ENCODE results near the gene STARD9.

Gene STARD9

DNA sequence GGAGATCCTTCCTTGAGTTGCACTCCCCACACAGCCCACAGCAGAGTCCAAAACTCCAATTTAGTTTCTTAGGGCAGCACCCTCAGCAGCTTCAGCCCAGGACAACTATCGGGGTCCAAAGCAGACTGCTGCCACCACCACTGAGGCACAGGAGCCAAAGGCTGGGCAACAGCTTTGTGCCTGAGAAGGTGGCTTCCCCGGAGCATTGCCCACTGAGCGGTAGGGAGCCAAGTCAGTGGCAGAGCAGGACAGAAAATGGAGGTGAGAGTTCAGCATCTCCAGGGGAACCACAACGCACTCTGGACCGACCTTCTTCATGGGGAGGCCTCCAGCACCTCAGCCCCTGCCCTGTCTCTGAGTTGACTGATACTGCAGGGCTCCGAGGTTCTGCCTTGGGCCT lies 118.1 kb downstream of the STARD9 start:
- no peak for DNase-seq (ENCODE audit: low read depth in 2 of 2, low spot score in 1 of 2)

DNA sequence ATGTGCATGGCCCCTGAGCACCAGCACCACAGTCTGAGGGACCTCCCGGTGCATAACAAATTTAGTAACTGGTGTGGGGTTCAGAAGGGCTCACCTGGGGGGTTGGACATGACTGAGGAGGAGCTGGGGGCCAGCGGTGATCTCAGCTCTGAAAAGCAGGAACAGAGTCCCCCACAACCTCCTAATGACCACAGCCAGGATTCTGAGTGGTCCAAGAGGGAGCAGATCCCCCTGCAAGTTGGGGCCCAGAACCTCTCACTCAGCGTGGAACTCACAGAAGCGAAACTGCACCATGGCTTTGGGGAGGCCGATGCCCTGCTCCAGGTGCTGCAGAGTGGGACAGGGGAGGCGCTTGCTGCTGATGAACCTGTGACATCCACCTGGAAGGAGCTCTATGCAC lies 118.5 kb downstream of the STARD9 start:
- no peak for DNase-seq (ENCODE audit: low read depth in 2 of 2, low spot score in 1 of 2)

DNA sequence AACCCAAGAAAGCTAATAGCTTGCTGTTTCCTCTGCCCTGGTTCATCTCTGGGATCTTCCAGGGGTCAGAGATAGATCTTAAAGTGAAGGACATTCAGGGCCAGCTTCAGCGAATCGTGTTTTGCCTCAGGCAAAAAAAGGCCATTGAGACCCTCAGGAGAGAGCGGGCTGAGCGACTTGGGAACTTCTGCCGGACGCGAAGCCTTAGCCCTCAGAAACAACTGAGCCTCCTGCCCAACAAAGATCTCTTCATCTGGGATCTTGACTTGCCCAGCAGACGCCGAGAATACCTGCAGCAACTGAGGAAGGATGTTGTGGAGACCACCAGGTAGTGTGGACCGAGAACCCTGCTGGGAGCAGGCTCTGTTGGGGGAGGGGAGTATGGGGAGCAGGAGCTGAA lies 119.0 kb downstream of the STARD9 start:
- no peak for DNase-seq (ENCODE audit: low read depth in 2 of 2, low spot score in 1 of 2)

DNA sequence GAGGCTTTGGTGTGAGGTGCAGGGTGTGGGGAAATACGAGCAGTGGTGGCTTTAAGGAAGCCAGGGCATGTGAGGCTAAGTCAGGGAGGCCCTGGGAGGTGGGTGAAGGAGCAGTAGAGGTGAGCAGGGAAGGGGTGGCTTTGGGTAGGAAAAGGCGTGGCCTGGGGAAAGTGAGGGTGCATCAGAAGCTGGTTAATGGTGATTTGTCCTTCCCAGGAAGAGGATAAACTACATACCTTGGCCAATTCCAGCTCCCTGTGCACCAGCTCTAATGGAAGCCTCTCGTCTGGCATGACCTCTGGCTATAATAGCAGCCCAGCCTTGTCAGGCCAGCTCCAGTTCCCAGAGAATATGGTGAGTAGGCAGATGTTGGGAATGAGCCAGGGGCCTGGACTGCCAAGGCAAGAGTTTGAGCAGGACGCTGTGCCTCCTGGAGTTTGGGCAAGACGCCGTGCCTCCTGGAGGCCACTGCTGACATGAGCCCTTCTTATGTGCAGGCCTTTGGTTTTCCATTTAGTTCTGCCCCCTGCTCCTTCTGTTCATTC lies 120.2 kb downstream of the STARD9 start:
- no peak for DNase-seq (ENCODE audit: low read depth in 2 of 2, low spot score in 1 of 2)

DNA sequence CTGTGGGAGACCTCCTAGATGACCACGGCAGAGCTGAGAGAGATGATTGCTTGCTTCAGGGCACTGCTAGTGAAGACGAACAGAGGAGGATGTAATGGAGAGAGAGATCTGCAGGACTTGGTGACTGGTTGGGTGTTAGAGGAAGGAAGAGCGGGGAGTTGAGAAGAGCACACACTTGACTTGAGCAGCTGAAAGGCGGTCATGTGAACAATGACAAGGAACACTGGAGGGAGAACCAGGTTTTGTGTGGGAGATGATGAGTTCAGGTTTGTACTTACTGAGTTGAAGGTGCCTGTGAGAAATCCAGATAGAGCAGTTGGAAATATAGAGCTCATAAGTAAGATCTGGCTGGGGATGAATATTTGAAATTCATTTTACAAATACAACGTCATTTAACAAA lies 121.2 kb downstream of the STARD9 start:
- DNase-seq (ENCODE audit: low read depth in 2 of 2, low spot score in 1 of 2): no peak

DNA sequence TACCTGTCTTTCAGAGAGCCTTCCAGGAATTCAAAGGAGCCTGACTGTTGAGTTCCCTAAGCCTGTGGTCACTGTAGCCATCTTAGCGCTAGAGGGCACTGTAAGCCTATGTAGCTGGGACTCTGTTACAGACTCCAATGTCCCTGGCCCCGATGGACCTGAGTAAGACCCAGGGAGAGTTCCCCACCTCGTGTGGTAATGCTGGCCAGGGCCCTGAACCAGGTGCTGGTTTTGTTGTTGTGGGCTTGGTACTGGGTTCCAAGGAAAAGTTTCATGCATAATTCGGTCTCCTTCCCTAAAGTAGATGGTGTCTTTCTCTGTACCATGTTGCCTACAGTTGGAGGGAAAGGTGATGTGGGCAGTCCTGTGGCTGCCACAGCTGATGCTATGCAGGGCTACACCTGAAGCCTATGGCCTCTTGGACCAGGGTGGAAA lies 129.1 kb downstream of the STARD9 start:
- DNase-seq (ENCODE audit: low read depth in 2 of 2, low spot score in 1 of 2): peak in 1 of 2 donors; percentile 19

DNA sequence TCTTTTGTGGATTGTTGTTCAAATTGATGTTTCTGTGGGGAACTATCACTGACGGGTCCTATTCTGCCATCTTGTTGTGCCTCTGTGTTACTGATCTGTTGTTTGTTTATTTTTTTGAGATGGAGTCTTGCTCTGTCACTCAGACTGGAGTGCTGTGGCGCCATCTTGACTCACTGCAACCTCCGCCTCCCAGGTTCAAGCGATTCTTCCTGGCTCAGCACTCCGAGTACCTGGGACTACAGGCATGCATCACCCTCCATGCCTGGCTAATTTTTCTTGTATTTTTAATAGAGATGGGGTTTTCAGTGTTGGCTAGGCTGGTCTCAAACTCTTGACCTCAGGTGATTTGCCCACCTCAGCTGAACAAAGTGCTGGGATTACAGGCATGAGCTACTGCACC lies 129.9 kb downstream of the STARD9 start:
- no peak for DNase-seq (ENCODE audit: low read depth in 2 of 2, low spot score in 1 of 2)

DNA sequence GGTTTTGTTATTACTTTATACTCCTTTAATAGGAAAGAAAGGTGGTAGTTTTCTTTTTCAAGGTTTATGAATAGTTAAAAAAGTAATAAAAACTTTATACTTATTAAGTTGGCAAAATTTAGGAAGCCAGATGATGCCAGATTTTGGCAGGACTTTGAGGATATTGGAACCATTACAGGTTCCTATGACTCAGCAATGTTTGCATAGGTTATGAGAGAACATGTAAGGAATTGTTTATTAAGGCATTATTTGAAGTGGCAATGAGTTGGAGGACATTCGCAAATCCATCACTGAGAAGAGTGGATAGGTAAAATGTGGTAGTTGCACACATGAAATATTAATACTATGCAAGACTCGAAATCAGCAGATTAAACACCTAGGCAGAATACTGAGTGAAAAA lies 131.7 kb downstream of the STARD9 start:
- DNase-seq (ENCODE audit: low read depth in 2 of 2, low spot score in 1 of 2): no peak

DNA sequence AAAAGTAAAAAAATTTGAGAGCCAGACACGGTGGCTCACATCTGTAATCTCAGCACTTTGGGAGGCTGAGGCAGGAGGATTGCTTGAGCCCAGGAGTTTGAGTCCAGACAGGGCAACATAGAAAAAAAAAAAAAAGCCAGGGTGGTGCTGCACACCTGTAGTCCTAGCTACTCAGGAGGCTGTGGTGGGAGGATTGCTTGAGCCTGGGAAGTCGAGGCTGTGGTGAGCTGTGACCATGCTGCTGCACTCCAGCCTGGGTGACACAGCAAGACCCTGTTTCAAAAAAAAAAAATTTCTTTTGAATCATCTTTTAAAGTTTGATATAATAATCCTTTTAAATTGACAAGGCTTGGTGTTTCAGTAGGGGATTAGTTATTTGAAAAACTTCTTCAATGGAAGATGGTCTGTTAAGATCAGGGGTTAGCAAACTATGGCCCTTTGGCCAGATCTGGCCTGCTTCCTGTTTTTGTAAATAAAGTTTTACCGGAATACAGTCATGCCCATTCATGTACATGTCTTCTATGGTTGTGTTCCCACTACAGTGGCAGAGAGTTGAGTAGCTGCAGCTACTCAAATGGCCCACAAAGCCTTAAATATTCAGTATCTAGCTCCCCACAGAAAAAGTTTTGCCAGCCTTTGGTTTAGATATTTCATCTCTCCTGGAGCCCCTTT lies 132.6 kb downstream of the STARD9 start:
- DNase-seq (ENCODE audit: low read depth in 2 of 2, low spot score in 1 of 2): no peak

DNA sequence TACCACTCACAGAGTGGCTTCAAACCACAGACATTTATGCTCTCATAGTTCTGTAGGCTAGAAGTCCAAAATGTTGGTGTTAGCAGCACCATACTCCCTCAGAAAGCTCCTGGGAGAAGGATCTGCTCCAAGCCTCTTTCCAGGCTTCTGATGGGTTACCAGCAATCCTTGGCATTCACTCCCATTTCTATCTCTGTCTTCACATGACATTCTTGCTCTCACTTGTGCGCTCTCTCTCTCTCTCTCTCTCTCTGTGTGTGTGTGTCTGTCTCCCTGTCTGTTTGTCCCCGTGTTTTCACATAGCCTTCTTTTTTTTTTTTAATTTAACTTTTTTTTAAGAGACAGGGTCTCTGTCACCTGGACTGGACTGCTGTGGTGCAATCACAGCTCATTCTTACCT lies 135.3 kb downstream of the STARD9 start:
- DNase-seq (ENCODE audit: low read depth in 2 of 2, low spot score in 1 of 2): no peak

DNA sequence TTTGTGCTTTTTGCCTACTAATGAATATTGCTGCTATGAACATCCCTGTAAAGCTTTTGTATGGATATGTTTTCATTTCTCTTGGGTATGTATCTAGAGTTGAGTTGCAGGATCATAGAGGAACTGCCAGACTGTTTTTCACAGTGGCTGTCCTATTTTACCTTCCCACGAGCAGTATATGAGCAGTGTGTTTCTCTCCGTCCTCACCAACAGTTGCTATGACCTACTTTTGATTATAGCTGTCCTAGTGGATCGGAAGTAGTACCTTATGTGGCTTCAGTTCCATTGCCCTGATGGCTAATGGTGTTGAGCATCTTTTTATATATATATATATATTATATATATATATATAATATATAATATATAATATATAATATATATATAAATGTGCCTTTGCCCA lies 136.3 kb downstream of the STARD9 start:
- DNase-seq (ENCODE audit: low read depth in 2 of 2, low spot score in 1 of 2): no peak

DNA sequence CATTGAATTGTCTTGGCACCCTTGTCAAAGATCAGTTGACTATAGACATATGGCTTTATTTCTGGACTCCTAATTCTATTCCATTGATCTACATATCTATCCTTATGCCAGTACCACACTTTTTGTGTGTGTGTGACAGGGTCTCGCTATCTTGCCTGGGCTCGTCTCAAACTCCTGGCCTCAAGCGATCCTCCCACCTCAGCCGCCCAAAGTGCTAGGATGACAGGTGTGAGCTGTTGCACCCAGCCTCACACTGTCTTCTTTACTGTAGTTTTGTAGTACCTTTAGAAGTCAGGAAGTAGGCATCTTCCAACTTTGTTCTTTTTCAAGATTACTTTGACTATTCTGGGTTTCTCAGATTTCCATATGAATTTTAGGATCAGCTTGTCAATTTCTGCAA lies 137.2 kb downstream of the STARD9 start:
- no peak for DNase-seq (ENCODE audit: low read depth in 2 of 2, low spot score in 1 of 2)

DNA sequence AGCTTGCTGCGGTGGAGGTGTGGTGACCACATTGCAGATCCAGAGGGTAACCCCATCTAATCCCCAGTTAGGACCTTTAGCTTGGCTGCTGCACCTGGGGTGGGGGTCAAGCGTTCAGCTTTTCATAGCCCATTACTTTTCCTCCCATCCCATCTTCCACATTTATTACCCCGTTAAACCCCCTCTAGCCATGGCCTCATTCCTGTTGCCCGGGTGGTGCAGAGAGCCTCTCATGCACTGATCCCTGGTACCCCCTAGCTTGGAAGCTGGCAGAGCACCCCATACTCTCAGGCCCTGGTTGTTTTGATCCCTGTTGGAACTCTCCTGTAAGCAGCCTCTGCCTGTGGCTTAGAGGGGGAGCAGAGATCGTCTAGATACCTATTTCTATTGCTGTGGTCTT lies 140.7 kb downstream of the STARD9 start:
- no peak for DNase-seq (ENCODE audit: low read depth in 2 of 2, low spot score in 1 of 2)

DNA sequence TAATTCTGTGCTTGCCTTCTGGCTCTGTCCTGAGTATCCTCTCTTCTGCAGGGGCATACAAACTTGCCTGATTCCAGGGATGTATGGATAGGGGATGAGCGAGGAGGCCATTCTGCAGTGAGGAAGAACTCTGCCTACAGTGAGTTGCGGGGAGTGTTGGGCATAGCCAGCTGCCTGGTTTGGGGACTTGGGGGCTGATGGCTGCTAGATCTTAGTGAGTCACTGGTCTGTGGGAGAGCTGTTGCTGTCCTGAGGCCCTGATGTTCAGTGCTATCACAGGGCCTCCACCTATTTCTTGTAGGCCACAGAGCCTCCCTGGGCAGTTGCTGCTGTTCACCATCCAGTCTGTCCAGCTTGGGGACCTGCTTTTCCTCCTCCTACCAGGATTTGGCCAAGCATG lies 141.2 kb downstream of the STARD9 start:
- DNase-seq (ENCODE audit: low read depth in 2 of 2, low spot score in 1 of 2): no peak

DNA sequence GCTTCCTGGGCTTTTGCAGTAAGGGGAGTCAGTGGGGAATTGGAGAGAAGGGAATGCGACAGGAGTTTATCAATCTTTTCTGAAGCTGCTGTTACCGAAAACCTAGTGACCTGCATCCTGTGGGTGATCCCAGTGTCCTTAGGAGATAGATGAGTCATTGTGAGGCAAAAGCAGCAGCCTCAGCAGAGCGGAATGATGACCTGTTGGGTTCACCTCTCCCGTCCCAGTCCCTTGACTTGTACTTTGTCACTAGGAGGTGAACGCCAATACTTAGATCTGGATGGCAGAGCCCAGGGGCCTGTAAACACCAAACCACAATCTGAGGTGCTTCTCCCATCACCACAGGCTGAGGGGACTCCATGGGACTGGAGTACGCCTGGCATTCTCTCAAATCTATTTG lies 143.6 kb downstream of the STARD9 start:
- DNase-seq (ENCODE audit: low read depth in 2 of 2, low spot score in 1 of 2): no peak

DNA sequence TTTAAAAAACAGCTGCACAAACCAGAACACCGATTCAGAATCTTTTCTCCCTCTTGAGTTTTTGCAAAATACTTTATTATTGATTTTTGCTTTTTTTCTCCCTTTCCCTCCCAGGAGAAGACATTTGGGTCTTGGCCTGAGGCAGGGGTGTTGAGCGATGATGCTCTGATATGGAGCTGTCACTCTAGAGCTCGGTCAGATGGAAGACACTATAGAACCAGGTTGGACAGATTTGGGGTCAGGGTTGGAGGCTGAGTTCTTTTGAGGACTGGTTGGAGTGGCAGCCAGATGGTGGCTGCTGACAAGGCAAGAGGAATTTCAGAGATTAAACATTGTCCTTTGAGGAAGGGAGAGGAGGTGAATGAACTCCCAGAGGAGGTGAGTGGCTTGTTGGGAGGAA lies 144.7 kb downstream of the STARD9 start:
- DNase-seq (ENCODE audit: low read depth in 2 of 2, low spot score in 1 of 2): no peak

DNA sequence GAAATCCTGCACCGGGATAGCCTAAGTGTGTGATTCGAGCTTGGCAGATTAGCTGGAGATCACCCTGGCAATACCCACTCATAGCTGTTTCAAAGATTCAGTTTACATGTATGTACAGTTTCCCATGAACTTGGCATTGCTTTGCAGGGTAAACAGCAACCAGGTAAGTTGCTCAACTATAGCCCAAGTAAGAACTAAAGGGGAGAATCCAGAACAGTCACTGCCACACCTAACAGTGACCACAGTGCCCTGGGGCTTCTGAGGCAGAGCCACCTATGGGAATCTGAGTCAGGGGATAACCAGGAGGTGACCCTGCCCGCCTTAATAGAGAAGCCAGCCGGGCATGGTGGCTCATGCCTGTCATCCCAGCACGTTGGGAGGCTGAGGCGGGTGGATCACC lies 145.6 kb downstream of the STARD9 start:
- no peak for DNase-seq (ENCODE audit: low read depth in 2 of 2, low spot score in 1 of 2)

DNA sequence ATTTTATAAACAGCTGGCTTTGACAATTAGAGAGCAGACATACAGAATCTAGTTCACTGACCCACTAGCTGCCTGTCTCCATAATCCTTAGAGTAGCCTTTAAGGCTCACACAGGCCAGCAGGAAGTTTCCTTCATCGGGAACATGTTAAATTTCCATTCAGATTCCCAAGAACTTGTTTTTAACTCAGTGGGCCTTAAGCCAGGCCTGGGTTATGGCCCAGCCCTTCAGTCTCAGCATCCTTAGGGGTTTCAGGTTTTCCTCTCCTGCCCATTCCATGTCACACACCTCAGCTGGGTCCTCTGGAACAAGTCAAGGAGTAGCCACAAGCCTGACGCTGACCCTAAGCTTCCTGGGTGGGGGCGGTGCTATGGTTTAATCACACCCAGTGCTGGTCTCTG lies 146.5 kb downstream of the STARD9 start:
- DNase-seq (ENCODE audit: low read depth in 2 of 2, low spot score in 1 of 2): no peak

DNA sequence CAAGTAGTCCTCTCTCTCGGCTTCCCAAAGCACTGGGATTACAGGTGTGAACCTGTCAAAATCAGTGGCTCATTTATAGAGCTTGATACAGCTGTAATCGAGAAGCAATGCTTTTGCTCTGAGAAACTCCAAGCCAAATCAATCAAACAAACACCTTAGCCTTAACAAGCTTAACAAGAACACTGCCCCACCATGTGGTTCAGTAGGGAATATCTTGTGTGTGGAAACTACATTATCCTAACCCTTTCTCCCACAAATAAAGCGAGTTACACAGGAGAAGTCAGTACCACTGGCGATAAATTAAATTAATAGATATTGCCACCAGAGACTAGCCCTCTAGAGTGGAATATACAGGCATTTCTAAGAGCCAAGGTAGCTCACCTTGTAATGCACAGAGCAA lies 147.7 kb downstream of the STARD9 start:
- no peak for DNase-seq (ENCODE audit: low read depth in 2 of 2, low spot score in 1 of 2)

DNA sequence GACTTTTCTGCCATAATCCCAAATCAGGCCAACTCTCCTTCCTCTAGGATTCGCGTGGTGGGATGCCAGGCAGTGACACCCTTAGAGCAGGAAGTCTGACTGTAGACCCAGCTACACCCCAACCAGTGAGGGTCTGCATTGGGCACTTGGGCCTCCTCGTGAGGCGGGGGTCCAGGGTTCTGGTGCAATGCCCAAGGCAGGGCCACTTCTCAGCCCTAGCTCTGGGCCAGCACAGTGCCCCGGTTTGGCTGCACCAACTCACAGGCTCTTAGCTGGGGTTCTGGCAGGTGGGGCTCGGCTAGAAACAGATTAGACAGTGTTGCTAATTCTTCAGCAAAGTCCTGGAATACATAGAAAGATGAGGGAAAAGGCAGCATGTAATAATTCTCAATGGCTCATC lies 148.9 kb downstream of the STARD9 start:
- no peak for DNase-seq (ENCODE audit: low read depth in 2 of 2, low spot score in 1 of 2)

DNA sequence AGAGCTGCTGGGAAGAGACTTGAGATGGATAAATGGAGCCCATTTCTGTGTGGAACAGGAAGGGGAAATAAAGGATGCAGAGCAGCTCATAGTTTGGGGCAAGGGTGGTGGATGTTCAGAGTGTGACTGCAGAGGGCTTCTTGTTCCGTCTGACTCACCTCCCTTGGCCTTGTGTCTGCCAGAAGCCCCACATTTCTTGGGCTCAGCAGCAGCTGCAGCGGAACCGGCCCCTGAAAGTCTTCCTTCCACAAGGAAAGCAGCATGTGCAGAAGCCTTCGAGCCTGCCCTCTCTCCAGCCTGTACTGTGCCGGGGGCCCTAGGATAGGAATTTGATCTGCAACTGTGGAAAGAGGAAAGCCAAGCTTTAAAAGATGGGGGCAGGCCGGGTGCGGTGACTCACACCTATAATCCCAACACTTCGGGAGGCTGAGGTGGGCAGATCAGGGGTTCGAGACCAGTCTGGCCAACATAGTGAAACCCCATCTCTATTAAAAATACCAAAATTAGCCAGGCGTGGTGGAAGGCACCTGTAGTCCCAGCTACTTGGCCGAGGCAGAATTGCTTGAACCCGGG lies 150.0 kb downstream of the STARD9 start:
- no peak for DNase-seq (ENCODE audit: low read depth in 2 of 2, low spot score in 1 of 2)

DNA sequence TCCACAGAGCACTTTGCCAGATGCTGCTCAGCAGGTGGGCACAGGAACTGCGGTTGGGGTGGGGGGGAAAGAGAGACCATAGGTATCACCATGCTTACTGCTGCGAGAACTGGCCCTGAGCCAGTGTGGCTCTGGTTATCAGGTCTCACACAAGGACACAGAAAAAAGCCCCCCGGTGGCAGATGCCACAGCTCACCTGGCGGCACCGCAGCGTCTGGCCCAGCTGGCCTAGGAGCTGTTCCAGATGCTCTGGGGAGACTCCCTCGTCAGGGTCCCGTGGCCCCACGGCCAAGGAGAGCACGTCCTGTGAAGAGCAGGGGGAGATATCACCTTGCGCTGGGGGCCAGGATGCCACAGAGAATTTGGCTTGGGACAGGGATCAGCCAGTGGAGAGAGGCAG lies 150.7 kb downstream of the STARD9 start:
- no peak for DNase-seq (ENCODE audit: low read depth in 2 of 2, low spot score in 1 of 2)

DNA sequence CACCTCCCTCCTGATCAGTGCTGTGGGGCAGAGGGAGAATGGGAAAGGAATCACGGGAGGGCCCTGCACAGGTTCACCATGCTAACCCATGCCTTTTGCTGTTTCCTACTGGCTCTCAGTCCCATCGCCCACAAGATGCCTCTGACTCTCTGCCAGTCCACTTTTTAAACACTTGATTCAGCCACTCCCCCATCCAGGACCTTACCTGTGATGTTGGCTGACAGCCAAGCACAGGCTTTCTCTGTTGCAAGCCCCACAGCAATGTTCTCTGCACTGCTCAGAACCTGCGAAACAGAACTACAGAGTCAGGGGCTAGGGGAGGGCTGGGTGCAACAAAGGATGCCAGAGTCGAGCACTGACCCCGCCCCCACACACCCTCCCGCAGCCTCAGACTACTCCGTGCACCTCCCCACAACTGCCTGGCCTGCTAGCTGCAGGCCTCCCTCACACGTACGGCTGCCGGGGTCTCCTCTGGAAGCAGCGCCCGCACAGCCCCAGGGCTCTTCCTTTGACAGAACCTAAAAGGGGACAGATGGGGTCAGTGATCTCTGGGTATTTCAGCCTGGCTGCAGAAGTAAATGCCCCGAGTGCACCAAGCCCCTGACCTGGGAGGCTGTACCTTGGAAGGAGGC lies 152.5 kb downstream of the STARD9 start:
- DNase-seq (ENCODE audit: low read depth in 2 of 2, low spot score in 1 of 2): no peak
